ENCODE results near the gene USP47.
"Not testable (repeated sequence)": the region's sequence is repeated elsewhere in the genome, so short reads cannot be mapped to it uniquely, and the experiment has no call there.

The USP47 gene

GRCh38 chr11:11816511-11817314, 25.1 kb upstream of the USP47 start:
- no peak overlapping the region for H3K4me3 ChIP-seq (ENCODE audit: low read depth, low read length)
- no peak for TF ChIP-seq CTCF (IDR thresholded peaks at IDR 0.05; ENCODE audit: low read depth, low read length)

- no peak for TF ChIP-seq CTCF (IDR thresholded peaks at IDR 0.05; ENCODE audit: low read depth, low read length)
- no peak overlapping the region for H3K4me3 ChIP-seq (ENCODE audit: low read depth, low read length)
Observed at GRCh38 chr11:11817957-11818356, 23.8 kb upstream of the USP47 start.

- no peak for TF ChIP-seq CTCF (IDR thresholded peaks at IDR 0.05; ENCODE audit: low read depth, low read length)
Observed at GRCh38 chr11:11818529-11819121, 23.1 kb upstream of the USP47 start.

GRCh38 chr11:11821899-11822298, 19.9 kb upstream of the USP47 start:
- no peak overlapping the region for H3K4me3 ChIP-seq (ENCODE audit: low read depth, low read length)
- TF ChIP-seq CTCF (IDR thresholded peaks at IDR 0.05; ENCODE audit: low read depth, low read length) = no peak

More at GRCh38 chr11:11818529-11819121, 23.1 kb upstream of the USP47 start:
- no peak overlapping the region for H3K4me3 ChIP-seq (ENCODE audit: low read depth, low read length)

- no peak overlapping the region for H3K4me3 ChIP-seq (ENCODE audit: low read depth, low read length)
- no peak for TF ChIP-seq CTCF (IDR thresholded peaks at IDR 0.05; ENCODE audit: low read depth, low read length)
Observed at GRCh38 chr11:11822946-11823345, 18.8 kb upstream of the USP47 start.

GRCh38 chr11:11826260-11826659, 15.5 kb upstream of the USP47 start:
- no peak for TF ChIP-seq CTCF (IDR thresholded peaks at IDR 0.05; ENCODE audit: low read depth, low read length)

GRCh38 chr11:11827272-11827671, 14.5 kb upstream of the USP47 start:
- no peak for TF ChIP-seq CTCF (IDR thresholded peaks at IDR 0.05; ENCODE audit: low read depth, low read length)
- no peak overlapping the region for H3K4me3 ChIP-seq (ENCODE audit: low read depth, low read length)

More at GRCh38 chr11:11826260-11826659, 15.5 kb upstream of the USP47 start:
- H3K4me3 ChIP-seq (ENCODE audit: low read depth, low read length) = no peak overlapping the region

- not testable (repeated sequence) for H3K4me3 ChIP-seq (ENCODE audit: low read depth, low read length)
Observed at GRCh38 chr11:11831406-11831805, 10.4 kb upstream of the USP47 start.

Measured in WI38 (cell line).